G401 (cell line): Measurements from ENCODE around the gene NFS1. TPM values are rescaled to one million over a fixed set of nuclear protein-coding genes. Genes with fewer than 3 reads are reported as not detected.
"Not testable (repeated sequence)": the region's sequence is repeated elsewhere in the genome, so short reads cannot be mapped to it uniquely, and the experiment has no call there.

ENCODE experiments used
- DNase-seq: peaks from one replicate; pipeline ENCODE4 v3.0.0-alpha.2; 2015; ENCODE audit warnings: low spot score
- in situ Hi-C: cut with HindIII; loops from 2 replicates; pipeline ENCODE4 v1.10.0; 2016; ENCODE audit warnings: low sequenced_read_pairs, mixed read lengths
- total RNA-seq: library from RNA; depleted of rRNA; stranded (reverse); fragments of >200 nt; shearing (Covaris generic); gene quantifications from 2 replicates; pipeline ENCODE4 v1.2.3, GENCODE V29; 2014

The NFS1 gene
- total RNA-seq, 1 experiment from 2014 or later = 77.7 TPM

GRCh38 chr20:35713120-35713519 lies 14.0 kb upstream of the NFS1 start:
- in situ Hi-C loops, DNase-seq: not testable (repeated sequence)

GRCh38 chr20:35711588-35712209 lies 12.5 kb upstream of the NFS1 start:
- in situ Hi-C loops = no loop called here
- DNase-seq = no peak

DNA sequence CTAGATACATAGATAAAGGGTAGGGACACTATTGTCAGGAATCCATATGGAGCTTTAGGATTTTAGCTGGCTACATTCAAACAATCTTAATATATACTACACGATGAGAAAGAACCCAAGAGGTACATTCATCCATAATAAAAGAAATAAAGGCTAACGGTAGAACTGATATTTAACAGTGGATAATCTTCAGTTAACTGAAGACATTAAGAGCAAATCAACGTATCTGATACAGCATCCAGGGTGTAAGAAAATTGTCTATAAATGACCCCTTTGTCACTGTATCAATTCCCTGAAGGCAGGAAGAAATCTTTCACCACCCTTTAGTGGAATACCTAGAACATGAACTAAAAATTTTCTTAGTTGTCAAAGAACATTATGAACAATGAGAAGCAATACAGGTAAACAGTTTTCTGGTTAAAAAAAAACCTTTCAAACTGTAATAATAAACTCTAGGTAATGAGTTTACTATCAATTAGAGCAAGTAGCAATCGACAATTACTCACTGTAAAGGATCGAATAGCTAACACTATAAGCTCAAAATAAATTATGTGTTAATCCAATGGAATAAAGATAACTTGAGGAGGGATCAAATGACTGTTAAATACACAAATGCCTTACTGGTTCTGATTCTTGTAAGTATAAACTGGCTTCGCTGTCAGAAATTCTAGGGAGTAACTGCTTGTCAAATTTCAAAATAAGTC lies 11.9 kb upstream of the NFS1 start:
- no peak for DNase-seq
- in situ Hi-C loops = no loop called here

- in situ Hi-C loops = no loop called here
- no peak for DNase-seq
Measured at GRCh38 chr20:35710039-35710438, 10.9 kb upstream of the NFS1 start.

GRCh38 chr20:35709259-35709658 lies 10.1 kb upstream of the NFS1 start:
- no peak for DNase-seq
- in situ Hi-C loops = no loop called here

- no peak for DNase-seq
- in situ Hi-C loops = no loop called here
Measured at GRCh38 chr20:35708502-35708901, 9.3 kb upstream of the NFS1 start.

GRCh38 chr20:35706591-35707529 lies 7.7 kb upstream of the NFS1 start:
- DNase-seq = not testable (repeated sequence)

GRCh38 chr20:35705894-35706293 lies 6.7 kb upstream of the NFS1 start:
- in situ Hi-C loops, DNase-seq: not testable (repeated sequence)

More at GRCh38 chr20:35706591-35707529, 7.7 kb upstream of the NFS1 start:
- in situ Hi-C loops = not testable (repeated sequence)

DNA sequence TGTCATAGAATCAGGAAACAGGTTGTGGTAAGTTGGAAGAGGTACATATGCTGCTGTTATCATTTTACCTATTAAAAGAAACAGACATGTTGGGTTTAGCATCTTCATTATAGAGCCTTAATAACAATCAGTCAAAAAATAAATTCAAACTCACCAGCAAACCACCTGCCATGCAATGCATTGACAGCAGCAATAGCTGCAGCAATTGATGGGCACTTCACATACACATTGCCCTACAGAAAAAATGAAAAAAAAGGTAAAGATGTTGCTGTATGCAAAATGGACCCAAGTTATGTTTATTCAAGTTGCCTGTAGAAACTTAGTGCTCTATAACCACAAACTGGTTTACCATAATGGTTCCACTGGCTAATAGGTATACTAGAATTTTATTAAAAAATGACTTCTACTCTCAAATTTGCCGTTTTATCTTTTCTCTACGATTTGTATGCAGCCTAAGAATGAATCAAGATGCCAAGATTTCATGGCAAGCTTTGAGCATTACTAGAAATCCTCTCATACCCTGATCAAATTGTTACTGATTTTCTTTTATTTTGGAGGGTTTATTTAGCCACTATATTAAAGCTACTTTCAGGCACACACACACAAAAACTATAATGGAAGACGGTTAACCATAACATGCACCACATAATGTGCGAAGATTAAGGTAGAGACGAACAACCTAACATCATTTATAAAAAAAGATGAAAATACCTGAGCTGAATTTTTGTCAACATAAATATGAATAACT lies 5.5 kb upstream of the NFS1 start:
- in situ Hi-C loops = no loop called here
- DNase-seq = no peak

- no peak for DNase-seq
- in situ Hi-C loops = no loop called here
Measured at GRCh38 chr20:35702824-35703695, 3.9 kb upstream of the NFS1 start.

GRCh38 chr20:35702051-35702823 lies 3.1 kb upstream of the NFS1 start:
- in situ Hi-C loops = no loop called here

DNA sequence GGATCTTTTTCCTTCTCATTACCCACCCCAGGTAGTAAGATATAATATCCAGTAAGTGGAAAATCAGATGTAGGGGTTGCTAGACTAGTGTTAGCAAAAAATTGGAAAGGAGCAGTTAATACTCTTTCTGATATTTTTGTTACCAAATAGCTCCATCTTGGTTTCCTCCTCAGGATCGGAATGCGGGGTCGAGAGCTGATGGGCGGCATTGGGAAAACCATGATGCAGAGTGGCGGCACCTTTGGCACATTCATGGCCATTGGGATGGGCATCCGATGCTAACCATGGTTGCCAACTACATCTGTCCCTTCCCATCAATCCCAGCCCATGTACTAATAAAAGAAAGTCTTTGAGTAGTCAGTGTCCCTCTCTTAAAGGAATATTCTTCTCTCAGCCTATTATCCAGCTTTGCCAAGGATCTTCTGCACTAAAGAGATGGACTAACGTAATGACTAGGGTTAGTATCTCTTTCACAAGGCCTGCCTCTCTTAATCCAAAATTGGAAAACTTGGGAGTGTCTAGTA lies 1.5 kb upstream of the NFS1 start:
- no peak for DNase-seq
- in situ Hi-C loops = no loop called here

More at GRCh38 chr20:35702051-35702823, 3.1 kb upstream of the NFS1 start:
- DNase-seq = no peak

DNA sequence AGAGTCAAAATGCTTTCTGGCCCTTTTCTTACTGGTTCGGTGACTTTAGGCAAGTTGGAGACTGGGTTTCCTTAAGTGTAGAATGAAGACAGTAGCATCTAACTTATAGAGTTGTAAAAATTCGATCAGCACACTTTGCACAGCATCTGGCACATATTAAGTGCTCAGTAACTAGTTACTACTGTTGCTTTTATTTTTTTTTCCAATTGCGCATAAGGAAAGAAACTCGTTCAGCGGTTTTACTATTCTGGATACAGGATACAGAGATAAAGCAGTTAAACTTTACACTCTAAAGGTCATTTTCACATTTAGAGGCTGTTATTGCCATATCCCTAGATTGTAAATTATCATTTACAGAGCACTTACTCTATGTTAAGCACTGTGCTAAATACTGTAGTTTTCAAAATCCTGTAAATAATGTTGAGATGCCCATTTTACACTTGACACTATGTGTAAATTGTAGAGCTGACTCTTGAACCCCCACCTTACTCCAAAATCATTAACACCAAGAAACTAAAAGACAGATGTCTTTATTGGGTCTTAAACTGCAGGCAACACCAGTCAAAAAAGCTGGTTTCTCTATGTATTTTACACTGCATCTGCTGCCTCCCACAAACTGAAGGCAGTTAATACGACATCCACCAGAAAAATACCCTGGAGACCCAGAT lies 939 bp upstream of the NFS1 start:
- in situ Hi-C loops = no loop called here
- DNase-seq = no peak

- no peak for DNase-seq
- in situ Hi-C loops = no loop called here
Measured at GRCh38 chr20:35698298-35699126, 640 bp downstream of the NFS1 start.

DNA sequence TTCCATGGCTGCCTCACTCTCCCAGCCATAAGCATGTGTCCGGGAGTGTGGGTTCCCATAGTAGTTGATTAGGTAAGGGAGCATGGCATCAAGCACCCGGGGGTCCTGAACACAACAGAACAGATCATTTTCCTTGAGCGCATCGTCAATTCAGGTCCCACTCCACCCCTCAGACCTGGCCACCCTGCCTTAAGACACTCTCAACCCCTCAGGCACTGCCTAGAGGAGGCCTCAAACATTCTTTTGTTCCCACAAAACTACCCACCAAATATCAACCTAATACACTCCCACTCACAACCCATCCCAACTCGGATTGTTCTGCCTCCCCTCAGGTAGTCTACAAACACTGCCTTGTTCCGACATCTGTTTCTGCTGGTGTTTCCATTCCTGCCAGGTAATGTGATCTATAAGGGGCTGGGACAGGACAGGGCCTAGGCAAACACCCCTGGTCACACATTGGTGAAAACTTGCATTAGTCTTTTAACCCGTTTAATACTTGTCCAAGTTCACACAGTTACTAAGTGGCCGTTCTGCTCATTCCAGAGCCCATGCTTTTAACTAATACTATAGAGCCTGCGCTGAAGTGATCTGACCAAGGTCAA lies 1.4 kb downstream of the NFS1 start:
- DNase-seq = no peak
- in situ Hi-C loops = no loop called here

GRCh38 chr20:35695978-35696377 lies 3.2 kb downstream of the NFS1 start:
- in situ Hi-C loops = no loop called here
- no peak for DNase-seq
